ENCODE measurements around the gene RPL12. TPM values are rescaled to one million over a fixed set of nuclear protein-coding genes. Genes with fewer than 3 reads are reported as not detected.

RPL12 gene
- total RNA-seq, 1 experiment from 2014 or later: 855 TPM

DNA sequence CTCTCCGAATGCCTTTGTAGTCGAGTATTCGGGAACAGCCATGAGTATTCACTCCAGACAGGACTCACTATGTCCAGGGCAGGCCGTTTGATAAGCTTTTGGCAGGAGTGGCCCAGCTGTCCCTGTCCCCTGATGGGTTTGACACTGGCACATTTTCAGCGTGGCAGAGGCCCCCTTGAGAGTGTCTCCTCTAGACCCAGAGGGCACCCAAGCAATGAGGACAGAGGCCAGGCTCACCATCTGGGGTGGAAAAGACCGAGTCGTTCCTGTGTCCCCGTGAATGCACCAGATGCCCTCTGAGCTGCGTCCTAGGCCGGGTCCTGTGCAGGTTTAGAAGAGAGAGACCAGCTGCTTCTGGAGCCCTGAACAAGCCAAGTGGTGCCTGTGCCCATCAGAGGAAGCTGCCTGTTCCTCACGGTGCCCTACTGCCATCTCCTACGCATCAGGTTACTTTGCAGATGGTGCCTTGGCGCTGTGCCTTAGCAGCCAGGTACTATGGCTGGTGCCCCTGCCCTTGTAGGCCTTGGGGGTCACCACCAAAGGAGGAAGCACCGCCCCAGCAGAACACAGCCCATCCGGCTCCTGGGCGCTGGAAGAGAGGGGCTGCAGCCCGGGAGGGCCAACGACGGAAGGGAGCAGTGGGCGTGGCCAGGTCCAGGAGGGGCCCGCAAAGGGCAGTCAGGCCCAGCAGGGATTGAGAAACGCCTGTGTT lies 42.5 kb upstream of the RPL12 start:
- no peaks in the 10 kb centered on the region for H3K9me3 Mint-ChIP-seq (ENCODE audit: low read depth, unreplicated experiment)
- CTCF ChIA-PET: no interaction called here
- intact Hi-C loops (cut with micrococcal nuclease; ENCODE audit: unreplicated experiment): no loop called here
- no peak overlapping the region for H3K27ac Mint-ChIP-seq (ENCODE audit: unreplicated experiment)
- no peak overlapping the region for H3K4me3 Mint-ChIP-seq (ENCODE audit: low read depth, unreplicated experiment)
- TF ChIP-seq, protein P1, sequence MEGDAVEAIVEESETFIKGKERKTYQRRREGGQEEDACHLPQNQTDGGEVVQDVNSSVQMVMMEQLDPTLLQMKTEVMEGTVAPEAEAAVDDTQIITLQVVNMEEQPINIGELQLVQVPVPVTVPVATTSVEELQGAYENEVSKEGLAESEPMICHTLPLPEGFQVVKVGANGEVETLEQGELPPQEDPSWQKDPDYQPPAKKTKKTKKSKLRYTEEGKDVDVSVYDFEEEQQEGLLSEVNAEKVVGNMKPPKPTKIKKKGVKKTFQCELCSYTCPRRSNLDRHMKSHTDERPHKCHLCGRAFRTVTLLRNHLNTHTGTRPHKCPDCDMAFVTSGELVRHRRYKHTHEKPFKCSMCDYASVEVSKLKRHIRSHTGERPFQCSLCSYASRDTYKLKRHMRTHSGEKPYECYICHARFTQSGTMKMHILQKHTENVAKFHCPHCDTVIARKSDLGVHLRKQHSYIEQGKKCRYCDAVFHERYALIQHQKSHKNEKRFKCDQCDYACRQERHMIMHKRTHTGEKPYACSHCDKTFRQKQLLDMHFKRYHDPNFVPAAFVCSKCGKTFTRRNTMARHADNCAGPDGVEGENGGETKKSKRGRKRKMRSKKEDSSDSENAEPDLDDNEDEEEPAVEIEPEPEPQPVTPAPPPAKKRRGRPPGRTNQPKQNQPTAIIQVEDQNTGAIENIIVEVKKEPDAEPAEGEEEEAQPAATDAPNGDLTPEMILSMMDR (IDR thresholded peaks at IDR 0.05; ENCODE audit: unreplicated experiment): no peak
- no peak for DNase-seq
- peaks cover 48% of the 10 kb centered on the region for H3K36me3 Mint-ChIP-seq (ENCODE audit: insufficient read depth, unreplicated experiment)
- H3K27me3 Mint-ChIP-seq (ENCODE audit: unreplicated experiment): no peaks in the 10 kb centered on the region
- no peaks in the 10 kb centered on the region for H3K4me1 Mint-ChIP-seq (ENCODE audit: low read depth, unreplicated experiment)
- no TSS peak for BruUV-seq (replicated peaks)

DNA sequence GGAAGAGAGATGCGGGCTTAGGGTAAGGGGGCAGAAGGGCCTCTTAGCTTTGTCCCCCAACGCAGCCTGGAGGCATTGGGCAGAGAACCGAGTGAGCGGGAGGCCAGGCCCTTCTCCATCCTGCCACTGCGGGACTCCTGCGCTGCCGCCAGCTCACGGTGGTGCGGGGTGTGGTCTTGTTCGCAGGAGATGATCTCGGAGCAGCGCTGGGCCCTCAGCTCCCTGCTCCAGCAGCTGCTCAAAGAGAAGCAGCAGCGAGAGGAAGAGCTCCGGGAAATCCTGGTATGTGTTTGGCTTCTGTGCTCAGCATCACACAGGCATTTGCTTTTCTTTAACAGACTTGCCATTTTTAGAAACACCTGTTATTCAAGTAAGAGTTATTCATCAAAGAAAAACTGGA lies 41.4 kb upstream of the RPL12 start:
- H3K9me3 Mint-ChIP-seq (ENCODE audit: low read depth, unreplicated experiment): no peaks in the 10 kb centered on the region
- no peaks in the 10 kb centered on the region for H3K4me1 Mint-ChIP-seq (ENCODE audit: low read depth, unreplicated experiment)
- BruUV-seq (replicated peaks): no TSS peak
- H3K27me3 Mint-ChIP-seq (ENCODE audit: unreplicated experiment): no peaks in the 10 kb centered on the region
- no peak overlapping the region for H3K27ac Mint-ChIP-seq (ENCODE audit: unreplicated experiment)
- H3K36me3 Mint-ChIP-seq (ENCODE audit: insufficient read depth, unreplicated experiment): peaks cover 45% of the 10 kb centered on the region
- intact Hi-C loops (cut with micrococcal nuclease; ENCODE audit: unreplicated experiment): no loop called here
- no peak overlapping the region for H3K4me3 Mint-ChIP-seq (ENCODE audit: low read depth, unreplicated experiment)
- DNase-seq: no peak
- TF ChIP-seq, protein P1 (IDR thresholded peaks at IDR 0.05; ENCODE audit: unreplicated experiment): no peak
- CTCF ChIA-PET: no interaction called here

DNA sequence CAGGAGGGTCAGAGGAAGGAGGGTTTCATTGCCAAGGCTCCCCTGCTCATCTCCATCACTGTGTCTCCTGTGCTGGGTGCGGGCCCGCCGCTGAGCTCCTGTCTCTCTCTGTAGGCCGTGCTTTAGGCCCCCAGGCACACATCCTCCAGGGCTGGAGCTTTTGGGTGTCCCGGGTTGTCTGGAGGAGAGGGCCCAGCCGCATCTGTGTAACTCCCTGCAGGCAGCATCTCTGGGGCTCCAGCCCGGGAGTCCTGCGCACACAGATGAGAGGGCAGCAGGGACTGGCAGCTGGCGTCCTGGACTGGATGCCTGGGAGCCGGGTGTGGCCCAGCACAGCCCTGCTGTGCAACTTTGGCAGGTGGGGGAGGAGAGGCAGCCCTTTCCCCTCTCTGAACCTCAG lies 40.3 kb upstream of the RPL12 start:
- Mint-ChIP-seq H3K36me3 (ENCODE audit: insufficient read depth, unreplicated experiment) (peaks cover 43% of the 10 kb centered on the region), H3K27me3 (ENCODE audit: unreplicated experiment) (no peaks in the 10 kb centered on the region), H3K4me1 (ENCODE audit: low read depth, unreplicated experiment) (no peaks in the 10 kb centered on the region), H3K27ac (ENCODE audit: unreplicated experiment) (no peak overlapping the region), H3K9me3 (ENCODE audit: low read depth, unreplicated experiment) (no peaks in the 10 kb centered on the region), H3K4me3 (ENCODE audit: low read depth, unreplicated experiment) (no peak overlapping the region)
- DNase-seq: no peak
- TF ChIP-seq, protein P1 (IDR thresholded peaks at IDR 0.05; ENCODE audit: unreplicated experiment): no peak
- BruUV-seq (replicated peaks): no TSS peak
- CTCF ChIA-PET: no interaction called here
- intact Hi-C loops (cut with micrococcal nuclease; ENCODE audit: unreplicated experiment): no loop called here

DNA sequence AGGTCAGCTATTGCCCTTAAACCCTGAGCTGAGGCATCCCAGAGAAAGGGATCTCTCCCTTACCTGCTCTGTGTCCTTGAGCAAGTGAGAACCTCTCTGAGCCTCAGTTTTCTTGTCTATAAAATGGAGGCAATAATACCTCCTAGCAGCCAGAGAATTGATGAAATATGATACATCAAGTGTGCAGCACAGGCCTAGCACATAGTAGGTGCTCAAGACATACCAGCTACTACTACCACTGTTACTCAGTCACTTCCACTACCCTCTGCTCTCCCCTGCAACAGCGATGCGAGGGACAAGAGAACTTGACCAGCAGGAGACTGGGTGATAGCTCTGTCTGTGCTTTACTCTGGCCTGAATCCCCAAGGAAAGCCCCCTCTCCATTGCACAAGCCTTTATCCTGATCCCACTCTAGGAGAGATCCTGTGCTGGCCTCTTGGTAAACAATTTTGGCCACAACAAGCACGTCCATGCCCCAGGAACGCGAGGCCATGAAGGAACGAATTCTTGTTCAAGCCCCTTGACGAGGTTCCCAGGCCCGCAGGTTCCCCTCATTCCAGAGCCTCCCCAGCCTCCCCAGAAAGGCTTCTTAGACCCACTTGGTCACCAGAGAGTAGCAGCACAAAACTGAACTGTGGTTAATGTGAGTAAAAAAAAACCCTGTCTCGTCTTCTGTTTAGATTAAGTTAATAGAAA lies 39.5 kb upstream of the RPL12 start:
- peaks cover 38% of the 10 kb centered on the region for H3K36me3 Mint-ChIP-seq (ENCODE audit: insufficient read depth, unreplicated experiment)
- intact Hi-C loops (cut with micrococcal nuclease; ENCODE audit: unreplicated experiment): no loop called here
- DNase-seq: no peak
- CTCF ChIA-PET: no interaction called here
- TF ChIP-seq, protein P1 (IDR thresholded peaks at IDR 0.05; ENCODE audit: unreplicated experiment): no peak
- no peak overlapping the region for H3K4me3 Mint-ChIP-seq (ENCODE audit: low read depth, unreplicated experiment)
- H3K4me1 Mint-ChIP-seq (ENCODE audit: low read depth, unreplicated experiment): no peaks in the 10 kb centered on the region
- H3K27me3 Mint-ChIP-seq (ENCODE audit: unreplicated experiment): no peaks in the 10 kb centered on the region
- no peak overlapping the region for H3K27ac Mint-ChIP-seq (ENCODE audit: unreplicated experiment)
- no peaks in the 10 kb centered on the region for H3K9me3 Mint-ChIP-seq (ENCODE audit: low read depth, unreplicated experiment)
- no TSS peak for BruUV-seq (replicated peaks)
